SK-MEL-5 (cell line): ENCODE measurements around the gene TTC7B. TPM values are rescaled to one million over a fixed set of nuclear protein-coding genes. Genes with fewer than 3 reads are reported as not detected.

Source experiments
- DNase-seq: peaks from one replicate; pipeline ENCODE4 v3.0.0-alpha.2; 2016; ENCODE audit warnings: low read depth, low spot score
- in situ Hi-C: cut with HindIII; loops from 2 replicates; pipeline ENCODE4 v1.10.0; 2016; ENCODE audit warnings: low sequenced_read_pairs, high pct_unique_total_duplicates, low pct_unique_long_range_greater_than_20kb
- total RNA-seq: library from RNA; depleted of rRNA; stranded (reverse); fragments of >200 nt; shearing (Covaris generic); gene quantifications from 2 replicates; pipeline ENCODE4 v1.2.3, GENCODE V29; 2014

TTC7B gene
- total RNA-seq, 1 experiment from 2014 or later, result 31.1 TPM

DNA sequence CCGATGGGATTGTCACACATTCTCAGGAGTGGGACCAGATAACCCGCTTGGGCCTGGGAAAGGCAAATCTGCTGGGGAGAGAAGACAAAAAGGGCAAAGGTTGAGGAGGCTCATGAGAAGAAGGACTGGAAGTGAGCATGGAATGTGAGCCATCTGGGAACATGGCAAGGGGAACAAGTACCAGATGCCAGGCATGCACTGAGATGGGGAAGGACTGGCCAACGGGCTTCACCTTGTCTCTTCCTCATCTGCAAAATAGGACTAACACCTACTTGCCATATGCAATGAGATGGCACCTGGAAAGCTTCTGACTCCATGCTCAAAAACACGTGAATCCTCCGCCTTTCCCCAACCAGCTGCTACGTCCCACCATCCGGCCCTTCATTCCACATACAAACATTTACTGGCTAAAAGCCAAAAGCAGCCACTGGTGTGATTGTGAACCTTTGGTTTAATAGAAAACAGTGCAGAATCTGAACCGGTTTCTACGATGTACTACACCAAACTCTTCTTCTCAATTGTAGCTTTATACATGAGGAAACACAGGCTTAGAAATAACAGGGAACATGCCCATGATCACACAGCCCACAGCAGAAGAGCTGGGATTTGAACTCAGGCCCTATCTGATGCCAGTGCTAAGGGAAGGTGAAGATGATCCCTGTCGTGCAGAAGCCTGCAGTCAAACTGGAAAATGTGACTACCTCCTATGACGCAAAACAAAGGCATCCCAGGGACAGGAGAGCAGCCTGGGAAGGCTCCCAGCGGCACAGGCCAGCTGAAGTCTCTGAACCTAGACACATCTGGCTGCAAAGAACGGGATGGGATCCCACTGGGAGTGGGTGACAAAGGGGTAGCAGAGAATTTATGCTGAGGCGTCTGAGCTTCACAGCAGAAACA is 112.1 kb downstream of the TTC7B start:
- in situ Hi-C loops, result no loop called here
- no peak for DNase-seq

DNA sequence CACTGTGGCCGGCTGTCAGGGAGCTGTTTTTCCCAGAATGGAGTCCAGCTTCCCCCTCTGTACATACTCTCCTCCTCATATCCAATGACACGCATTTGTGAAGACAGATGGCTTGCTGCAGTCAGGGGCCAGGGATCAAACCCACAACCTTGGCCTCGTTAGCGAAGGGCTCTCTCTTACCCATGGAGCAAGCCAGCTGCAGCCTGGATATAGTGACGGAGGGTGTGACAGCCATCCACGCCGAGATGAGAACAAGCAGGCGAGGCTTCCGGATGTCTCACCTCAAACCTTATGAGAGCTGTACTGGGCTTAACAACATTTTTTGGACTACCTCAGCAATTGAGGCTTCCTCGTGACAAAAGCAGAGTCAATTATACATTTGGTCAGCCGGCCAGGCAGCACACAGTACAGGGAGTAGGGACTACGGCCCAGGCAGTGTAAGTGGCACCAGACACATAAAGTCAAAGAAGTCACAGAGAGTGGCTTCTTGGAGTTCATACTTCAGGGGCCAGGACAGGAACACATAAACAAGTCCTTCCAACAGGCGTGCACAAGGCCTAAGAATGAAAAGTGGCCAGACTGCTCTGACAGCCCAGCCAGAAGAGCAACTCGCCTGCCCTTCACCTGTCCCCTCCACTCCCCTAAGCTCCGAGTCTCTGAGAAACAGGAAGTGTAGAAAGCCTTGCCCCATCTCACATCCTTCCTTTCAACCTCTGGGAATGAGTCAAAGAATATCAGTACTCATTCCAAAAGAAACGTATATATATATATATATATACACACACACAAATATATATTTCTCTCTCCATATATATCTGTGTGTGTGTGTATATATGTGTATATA is 115.1 kb downstream of the TTC7B start:
- in situ Hi-C loops, result no loop called here

DNA sequence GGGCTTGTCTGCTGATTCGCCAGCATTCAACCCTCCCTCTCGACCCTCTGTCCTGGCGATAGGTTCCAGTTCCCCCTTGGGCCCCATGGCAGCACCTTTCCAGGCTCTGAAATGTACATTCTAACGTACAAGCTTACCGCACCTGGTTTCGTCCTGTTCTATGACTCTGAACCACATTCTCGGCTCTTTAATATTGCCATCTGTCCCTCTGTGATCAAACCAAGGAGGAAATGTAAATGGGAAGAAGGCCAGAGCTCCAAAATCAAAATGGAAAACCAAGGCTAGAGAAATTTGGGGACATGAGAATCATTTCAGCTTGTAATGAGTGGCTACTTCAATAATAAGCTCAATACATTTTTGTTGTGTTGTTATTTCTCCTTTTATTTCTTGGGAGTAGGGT is 117.2 kb downstream of the TTC7B start:
- no peak for DNase-seq
- in situ Hi-C loops, result no loop called here

More for the DNA sequence above, 115.1 kb downstream of the TTC7B start:
- DNase-seq, result no peak

DNA sequence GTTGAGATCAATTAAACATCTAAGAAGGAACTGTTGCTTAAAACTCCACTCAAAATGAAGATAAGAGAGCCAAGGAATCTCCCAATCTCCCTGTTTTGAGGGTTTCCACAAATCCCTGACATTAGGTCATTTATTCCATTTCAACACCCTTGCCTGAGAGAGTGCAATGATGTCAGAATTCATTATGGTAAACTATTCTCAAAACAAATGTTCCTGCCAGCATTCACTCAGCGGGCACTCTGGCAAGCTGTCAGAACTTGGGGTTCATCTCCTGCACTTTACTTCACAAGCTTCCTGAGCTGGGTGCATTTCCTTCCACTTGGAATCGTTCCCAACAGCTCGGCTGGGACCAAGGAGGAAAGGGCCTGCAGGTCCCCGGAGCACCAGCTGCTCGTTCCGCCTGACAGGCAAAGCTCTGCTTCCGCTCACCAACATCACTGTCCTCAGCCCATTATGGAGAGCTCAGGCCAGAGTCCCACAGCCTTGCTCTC is 117.8 kb downstream of the TTC7B start:
- DNase-seq, result no peak
- in situ Hi-C loops, result no loop called here

DNA sequence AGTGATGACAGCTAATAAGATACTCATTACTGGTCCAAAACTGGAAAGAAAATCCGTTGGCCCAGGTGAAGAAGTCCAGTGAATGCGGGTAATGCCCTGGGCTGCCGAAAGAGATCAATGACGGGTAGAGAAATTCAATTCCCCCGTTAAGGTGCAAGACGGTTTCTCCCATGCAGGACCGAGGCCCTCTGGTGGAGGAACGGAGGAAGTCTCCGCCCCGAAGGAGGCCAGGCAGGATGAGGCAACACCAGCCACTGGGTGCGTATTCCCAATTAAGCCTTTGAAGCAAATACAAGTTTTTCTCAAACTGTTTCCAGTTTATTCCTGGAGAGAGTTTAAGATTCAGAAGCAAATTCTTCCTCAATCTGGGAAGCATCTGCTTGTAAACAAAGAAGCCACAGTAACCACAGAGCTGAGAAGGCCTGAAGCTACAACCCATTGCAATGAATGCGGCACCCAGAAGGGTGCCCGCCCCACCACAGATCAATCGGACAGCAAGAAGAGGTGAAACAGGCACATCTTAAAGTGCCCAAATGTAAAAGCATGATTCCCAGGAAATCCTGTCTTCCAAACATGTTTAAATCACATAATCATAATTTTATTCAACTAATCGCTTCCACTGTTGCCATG is 118.5 kb downstream of the TTC7B start:
- in situ Hi-C loops, result no loop called here

DNA sequence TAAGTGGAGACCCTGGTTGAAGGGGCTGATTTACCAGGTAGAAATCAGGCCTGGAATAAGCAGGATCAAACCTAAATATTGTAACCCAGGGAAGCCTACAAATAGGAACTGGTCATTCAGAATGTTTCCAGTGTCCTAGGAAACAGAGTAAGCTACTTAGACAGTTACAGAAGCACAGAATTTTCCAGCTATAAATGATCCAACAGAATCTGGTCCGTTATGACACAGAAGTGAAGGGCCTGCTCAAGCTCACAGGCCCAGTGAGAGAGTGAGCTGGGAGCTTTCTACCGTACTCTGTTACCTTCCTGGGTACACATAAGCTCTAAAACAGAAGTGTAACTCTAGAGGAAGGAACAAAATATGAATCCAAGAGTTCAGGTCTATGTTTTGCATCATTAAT is 119.1 kb downstream of the TTC7B start:
- DNase-seq, result no peak
- in situ Hi-C loops, result no loop called here

More for the DNA sequence above, 118.5 kb downstream of the TTC7B start:
- peak; percentile 79 for DNase-seq

DNA sequence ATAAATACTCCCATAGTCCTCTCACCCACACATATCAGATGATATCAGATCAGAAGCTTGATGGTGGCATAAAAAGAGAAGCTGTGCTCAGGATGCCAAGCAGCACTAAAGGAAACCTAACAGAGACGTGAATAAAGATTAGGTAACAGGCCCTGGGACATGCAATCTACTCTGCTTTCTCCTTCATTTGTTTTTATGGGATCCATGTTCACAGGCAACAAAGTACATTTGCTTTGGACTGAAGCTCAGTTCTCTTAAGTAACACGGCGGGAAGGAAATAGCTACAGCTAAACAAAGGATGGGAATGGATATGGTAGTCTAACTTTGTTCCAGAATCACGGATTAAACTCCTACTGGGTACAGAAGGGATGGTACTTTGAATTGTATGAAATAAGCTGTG is 119.5 kb downstream of the TTC7B start:
- in situ Hi-C loops, result no loop called here
- no peak for DNase-seq

DNA sequence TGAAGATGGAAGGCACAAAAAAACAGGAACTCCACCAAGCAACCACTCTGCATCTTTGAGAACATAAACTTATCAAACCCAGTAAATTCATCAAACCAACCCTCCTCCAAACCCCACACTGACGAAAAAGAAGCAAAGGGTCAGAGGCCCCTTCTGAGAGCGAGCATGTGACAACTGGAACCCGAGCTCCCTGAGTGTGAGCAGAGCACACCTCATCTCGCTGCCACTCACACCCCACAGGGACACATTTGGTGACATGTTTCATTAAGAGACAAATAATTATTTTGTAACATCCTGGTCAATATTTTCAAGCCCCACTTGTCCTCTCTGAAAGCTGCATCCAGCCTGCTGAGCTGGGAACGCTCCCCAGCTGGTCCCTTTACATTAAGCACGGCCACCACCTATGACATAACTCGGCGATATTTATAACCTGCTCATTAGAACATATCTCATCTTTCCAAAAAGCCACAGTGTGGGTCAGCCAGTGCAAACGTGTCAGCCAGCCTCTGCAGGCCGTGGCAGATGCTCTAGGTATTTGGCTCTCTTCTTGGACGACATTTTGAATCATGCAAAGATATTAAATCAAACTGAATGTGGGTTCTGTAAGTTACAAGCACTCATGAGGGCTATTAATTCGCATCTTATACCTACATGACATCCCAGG is 120.1 kb downstream of the TTC7B start:
- DNase-seq, result no peak

DNA sequence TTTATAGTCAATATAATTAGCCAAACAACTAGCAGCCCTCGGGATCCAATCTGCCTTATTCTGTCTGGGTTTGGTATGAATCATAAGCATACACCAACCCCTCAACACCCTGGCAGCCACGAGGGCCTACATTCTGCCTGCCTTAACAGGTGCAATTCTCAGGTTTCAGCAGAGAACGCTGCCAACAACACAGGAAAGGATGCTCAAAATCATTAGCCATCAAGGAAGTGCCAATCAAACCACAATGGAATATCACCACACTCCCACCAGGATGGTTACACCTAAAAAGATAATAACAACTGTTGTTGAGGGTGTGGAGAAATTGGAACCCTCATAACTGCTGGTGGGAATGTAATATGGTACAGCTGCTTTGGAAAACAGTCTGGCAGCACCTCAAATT is 122.8 kb downstream of the TTC7B start:
- no peak for DNase-seq
- in situ Hi-C loops, result no loop called here

More for the DNA sequence above, 120.1 kb downstream of the TTC7B start:
- in situ Hi-C loops, result no loop called here

DNA sequence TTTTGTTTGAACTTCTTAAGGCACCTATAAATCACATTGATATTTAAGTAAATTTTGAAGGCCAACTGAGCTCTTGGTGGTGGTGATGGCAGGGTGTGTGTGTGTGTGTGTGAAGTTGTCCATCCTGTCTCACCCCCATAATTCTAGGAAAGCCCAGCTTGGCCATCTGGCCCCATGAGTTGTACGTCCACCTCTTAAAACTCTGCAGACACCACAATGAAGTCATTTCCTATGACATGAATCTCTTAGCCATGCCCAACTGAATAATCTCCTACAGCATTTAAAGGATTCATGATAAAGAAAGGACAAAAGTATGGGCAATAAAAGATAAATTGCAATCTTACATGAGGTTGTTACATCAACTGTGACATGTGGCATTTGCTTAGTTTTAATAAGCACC is 123.4 kb downstream of the TTC7B start:
- in situ Hi-C loops, result no loop called here
- DNase-seq, result no peak

DNA sequence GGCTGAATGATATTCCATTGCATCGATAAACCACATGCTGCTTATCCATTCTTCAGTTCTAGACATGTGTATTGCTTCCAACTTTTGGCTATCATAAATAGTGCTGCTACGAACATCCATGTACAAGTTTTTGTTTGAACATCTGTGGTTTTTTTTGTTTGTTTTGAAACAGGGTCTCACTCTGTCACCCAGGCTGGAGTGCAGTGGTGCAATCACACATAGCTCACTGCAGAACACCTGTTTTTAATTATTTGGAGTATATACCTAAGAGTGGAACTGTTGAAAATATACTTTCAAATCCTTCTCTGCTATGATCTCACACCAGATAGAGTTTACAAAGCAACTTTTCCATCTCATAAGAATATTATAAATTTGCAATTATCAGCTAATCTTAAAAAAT is 124.2 kb downstream of the TTC7B start:
- DNase-seq, result no peak
- in situ Hi-C loops, result no loop called here

DNA sequence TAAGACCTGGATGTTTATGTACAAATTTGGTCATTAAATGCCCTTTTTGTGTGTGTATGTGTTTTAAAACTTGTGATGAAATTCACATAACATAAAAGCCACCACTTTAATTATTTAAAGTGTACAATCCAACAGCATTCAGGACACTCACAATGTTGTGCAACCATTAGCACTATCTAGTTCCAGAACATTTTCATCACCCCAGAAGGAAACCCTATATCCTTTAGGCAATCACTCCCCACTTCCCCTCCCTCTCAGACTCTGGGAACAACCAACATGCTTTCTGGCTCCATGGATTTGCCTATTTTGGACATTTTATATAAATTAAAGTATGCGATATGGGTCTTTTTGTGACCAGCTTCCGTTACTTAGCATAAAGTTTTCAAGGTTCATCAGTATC is 124.6 kb downstream of the TTC7B start:
- in situ Hi-C loops, result no loop called here

DNA sequence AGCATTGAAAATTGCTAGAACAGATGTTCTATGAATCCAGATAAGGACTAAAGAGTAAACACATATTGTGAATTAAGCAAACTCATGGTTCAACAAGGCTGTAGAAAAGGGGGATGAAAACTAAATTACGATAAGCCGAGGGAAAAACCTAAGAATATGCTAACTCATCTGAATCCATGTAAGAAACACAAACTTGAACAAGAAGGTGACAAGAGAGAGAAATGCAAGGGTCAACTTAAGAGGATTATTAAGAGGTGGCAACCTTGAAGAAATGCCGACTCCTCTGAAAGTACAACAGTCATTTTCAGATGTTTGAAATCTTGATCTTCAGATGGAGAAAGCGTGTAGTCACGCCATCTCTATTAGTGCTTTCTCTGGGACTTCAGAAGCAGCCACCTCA is 128.6 kb downstream of the TTC7B start:
- in situ Hi-C loops, result no loop called here
- no peak for DNase-seq

More for the DNA sequence above, 124.6 kb downstream of the TTC7B start:
- no peak for DNase-seq

DNA sequence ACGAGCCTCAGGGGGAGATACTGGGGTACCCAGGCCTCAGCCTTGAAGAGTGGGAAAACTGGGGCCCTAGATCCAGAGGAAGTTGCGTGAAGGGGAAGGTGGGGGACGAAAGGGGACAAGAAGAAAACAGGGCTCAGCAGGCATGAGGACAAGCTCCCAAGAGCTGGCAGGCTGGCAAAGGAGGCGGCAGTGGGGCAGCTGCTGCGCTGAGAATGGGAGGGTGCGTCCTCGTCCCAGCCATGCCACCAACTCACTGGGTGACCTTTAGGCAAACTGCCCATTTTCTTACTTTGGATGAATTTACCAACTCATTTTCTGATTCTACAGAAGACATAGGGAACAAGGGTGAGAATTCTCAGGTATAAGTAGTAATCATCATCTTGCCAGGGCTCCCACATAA is 133.6 kb downstream of the TTC7B start:
- in situ Hi-C loops, result no loop called here
- DNase-seq, result no peak

DNA sequence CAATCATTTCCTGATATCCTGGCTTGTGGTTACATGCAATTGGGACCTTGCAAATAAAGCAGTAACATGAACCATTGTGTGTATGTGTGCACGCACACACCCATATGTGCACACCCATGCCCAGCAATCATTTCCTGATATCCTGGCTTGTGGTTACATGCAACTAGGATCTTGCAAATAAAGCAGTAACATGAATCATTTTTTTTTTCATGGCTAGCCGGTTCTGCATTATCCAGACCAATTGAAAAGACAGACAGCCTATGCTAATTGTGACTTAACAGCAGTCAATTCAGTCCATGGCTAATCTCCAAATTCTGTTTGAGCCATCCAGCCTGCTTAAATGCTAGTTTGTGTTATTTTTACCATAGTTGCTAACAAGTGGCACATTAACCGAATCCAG is 134.3 kb downstream of the TTC7B start:
- no peak for DNase-seq
- in situ Hi-C loops, result no loop called here

DNA sequence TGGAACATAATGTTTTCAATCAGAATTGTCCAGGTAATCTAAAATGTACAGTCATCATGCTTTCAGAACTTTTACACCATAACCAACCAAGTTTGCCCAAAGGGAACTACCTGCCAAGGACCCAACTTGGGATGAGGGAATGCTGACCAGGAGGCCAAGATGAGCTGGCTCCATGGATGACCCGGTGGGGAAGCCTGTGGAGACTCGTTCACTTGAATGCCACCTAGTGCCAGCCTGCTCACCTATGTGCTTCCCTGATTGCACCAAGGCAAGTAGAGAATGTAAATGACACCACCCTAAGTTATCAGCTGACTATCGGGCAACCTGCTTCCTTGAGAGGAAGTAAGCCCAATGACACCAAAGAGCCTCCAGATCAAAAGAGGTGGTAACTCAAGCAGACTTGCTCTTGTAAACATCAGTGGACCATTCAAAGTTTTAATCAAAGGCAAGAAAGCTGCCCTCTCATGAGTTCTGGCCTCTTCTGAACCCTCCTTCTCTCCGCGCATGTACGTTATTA is 137.3 kb downstream of the TTC7B start:
- DNase-seq, result no peak

DNA sequence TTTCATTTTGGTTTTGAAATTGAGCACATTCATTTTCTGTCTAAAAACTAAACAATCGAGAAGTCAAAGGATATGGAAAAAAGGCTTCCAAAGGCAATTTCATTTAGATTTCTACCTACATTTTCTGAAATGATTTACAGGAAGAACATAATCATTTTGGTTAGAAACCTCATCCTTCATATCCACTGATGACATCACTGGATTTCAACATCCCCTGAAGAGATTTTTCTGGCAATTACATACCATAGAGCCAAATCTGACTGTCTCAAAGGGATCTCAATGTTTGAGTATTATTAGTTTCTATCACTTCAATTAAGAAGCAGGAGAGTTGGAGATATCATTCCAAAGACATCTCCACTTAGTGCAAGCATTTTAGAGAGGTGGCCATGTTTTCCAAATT is 137.8 kb downstream of the TTC7B start:
- DNase-seq, result no peak
- in situ Hi-C loops, result no loop called here

More for the DNA sequence above, 137.3 kb downstream of the TTC7B start:
- in situ Hi-C loops, result no loop called here
